Ishikawa (cell line): ENCODE results near the gene TCL1B.

Experiments
- CEBPB ChIP-seq: IDR thresholded peaks from 2 replicates; pipeline ENCODE4 v1.6.1; 2012
- CREB1 ChIP-seq: IDR thresholded peaks from 2 replicates; pipeline ENCODE4 v1.6.1; 2012; ENCODE audit warnings: low read depth
- EGR1 ChIP-seq: IDR thresholded peaks from 2 replicates; pipeline ENCODE4 v1.6.1; 2012
- EP300 ChIP-seq: IDR thresholded peaks from 2 replicates; pipeline ENCODE4 v1.6.1; 2012; ENCODE audit warnings: borderline replicate concordance
- FOXM1 ChIP-seq: IDR thresholded peaks from 2 replicates; pipeline ENCODE4 v1.6.1; 2012; ENCODE audit warnings: low read depth, borderline replicate concordance
- MAX ChIP-seq: IDR thresholded peaks from 2 replicates; pipeline ENCODE4 v1.6.1; 2012
- NFIC ChIP-seq: IDR thresholded peaks from 2 replicates; pipeline ENCODE4 v1.6.1; 2012
- RAD21 ChIP-seq: IDR thresholded peaks from 2 replicates; pipeline ENCODE4 v1.6.1; 2012; ENCODE audit warnings: low read depth
- REST ChIP-seq: IDR thresholded peaks from 2 replicates; pipeline ENCODE4 v1.6.1; 2012; ENCODE audit warnings: low read depth, mild to moderate bottlenecking
- TAF1 ChIP-seq: IDR thresholded peaks from 2 replicates; pipeline ENCODE4 v1.6.1; 2012; ENCODE audit warnings: low read depth, mild to moderate bottlenecking
- TCF12 ChIP-seq: IDR thresholded peaks from 2 replicates; pipeline ENCODE4 v1.6.1; 2012; ENCODE audit warnings: low read depth
- TEAD4 ChIP-seq: IDR thresholded peaks from 2 replicates; pipeline ENCODE4 v1.6.1; 2012
- USF1 ChIP-seq: IDR thresholded peaks from 2 replicates; pipeline ENCODE4 v1.6.1; 2012
- YY1 ChIP-seq: IDR thresholded peaks from 2 replicates; pipeline ENCODE4 v1.6.1; 2012; ENCODE audit warnings: low read depth
- ZBTB7A ChIP-seq: IDR thresholded peaks from 2 replicates; pipeline ENCODE4 v1.6.1; 2012; ENCODE audit warnings: low read depth

Gene TCL1B

GRCh38 chr14:95701846-95702221, 15.6 kb downstream of the TCL1B start:
- no peak for TF ChIP-seq CREB1
- no peak for TF ChIP-seq NFIC
- TF ChIP-seq MAX: no peak
- no peak for TF ChIP-seq TEAD4
- no peak for TF ChIP-seq EGR1
- TF ChIP-seq USF1: no peak
- no peak for TF ChIP-seq FOXM1
- TF ChIP-seq ZBTB7A: no peak
- no peak for TF ChIP-seq CEBPB
- no peak for TF ChIP-seq YY1
- TF ChIP-seq EP300: no peak
- no peak for TF ChIP-seq TCF12
- no peak for TF ChIP-seq RAD21
- no peak for TF ChIP-seq REST
- TF ChIP-seq TAF1: no peak

GRCh38 chr14:95703341-95703740, 17.1 kb downstream of the TCL1B start:
- TF ChIP-seq TCF12 (no peak), MAX (no peak), EGR1 (no peak), NFIC (no peak), CEBPB (no peak), TAF1 (no peak)

DNA sequence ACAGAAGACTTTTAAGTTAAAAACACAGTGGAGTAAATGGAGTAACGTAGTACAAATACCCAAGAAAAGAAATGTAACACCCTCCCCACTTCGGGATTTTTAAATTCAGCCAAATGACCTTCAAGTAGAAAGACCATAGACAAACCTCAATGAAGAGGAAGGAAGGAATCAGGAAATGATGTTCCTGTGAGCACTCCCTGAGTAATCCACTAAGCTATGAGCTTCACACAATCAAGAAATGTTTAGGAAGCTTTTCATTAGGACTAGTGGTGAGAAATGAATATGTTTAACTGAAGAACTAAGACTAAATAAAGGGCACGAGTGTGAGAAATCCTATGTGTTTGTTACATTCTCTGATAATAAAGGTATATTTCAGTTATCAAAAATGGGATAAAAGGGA, 17.6 kb downstream of the TCL1B start:
- TF ChIP-seq NFIC (no peak), TCF12 (no peak), USF1 (no peak), RAD21 (no peak), ZBTB7A (no peak), MAX (no peak), CREB1 (no peak), TAF1 (no peak), FOXM1 (no peak), CEBPB (no peak)

DNA sequence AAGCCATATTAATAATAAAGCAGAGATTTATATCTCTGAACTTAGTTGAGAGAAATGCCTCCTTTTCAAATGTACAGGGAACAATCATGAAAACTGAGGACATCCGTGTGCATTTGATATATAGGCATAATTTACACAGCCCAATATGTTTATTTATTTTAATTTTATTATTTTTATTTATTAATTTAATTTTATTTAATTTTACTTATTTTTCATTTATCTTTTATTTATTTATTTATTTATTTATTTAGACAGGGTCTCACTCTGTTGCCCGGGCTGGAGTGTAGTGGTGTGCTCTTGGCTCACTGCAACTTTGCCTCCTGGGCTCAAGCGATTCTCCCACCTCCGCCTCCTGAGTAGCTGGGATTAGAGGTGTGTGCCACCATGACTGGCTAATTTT, 19.3 kb downstream of the TCL1B start:
- TF ChIP-seq FOXM1: no peak
- no peak for TF ChIP-seq CREB1
- no peak for TF ChIP-seq REST
- no peak for TF ChIP-seq USF1
- TF ChIP-seq ZBTB7A: no peak
- no peak for TF ChIP-seq RAD21
- TF ChIP-seq MAX: no peak
- no peak for TF ChIP-seq TEAD4
- no peak for TF ChIP-seq CEBPB
- no peak for TF ChIP-seq YY1

DNA sequence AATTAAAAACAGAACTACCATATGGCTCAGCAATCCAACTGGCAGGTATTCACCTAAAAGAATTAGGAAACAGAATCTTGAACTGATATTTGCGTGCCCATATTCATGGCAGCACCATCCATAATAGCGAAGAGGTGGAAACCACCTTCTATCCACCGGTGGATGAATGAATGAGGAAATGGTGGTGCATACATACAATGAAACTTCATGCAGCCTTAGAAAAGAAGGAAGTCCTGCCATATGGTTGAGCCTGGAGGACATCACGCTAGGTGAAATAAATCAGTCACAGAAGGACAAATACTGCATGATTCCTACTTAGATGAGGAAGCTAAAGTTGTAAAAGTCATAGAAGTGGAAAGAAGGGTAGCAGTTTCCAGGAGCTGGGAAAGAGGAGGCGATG, 21.1 kb downstream of the TCL1B start:
- TF ChIP-seq FOXM1 (no peak), EGR1 (no peak), CREB1 (no peak), YY1 (no peak), NFIC (no peak), MAX (no peak), RAD21 (no peak), CEBPB (no peak), EP300 (no peak)
